Measurements from ENCODE around the gene TOX2.

GRCh38 chr20:43906505-43907034 is 8.1 kb upstream of the TOX2 start:
- no peak for TF ChIP-seq CTCF (conservative IDR thresholded peaks at IDR 0.05; ENCODE audit: low read length)
- TF ChIP-seq EZH2phosphoT487 (IDR thresholded peaks at IDR 0.05; ENCODE audit: borderline replicate concordance, low read depth, low read length): no peak
